GM18951 (cell line): Measurements from ENCODE around the gene GOLPH3.

Source experiments
- POLR2A ChIP-seq: IDR thresholded peaks from 4 replicates; pipeline ENCODE4 v1.6.1; 2011; ENCODE audit warnings: mild to moderate bottlenecking; ENCODE audit not compliant: insufficient read length, insufficient read depth; ENCODE audit errors: extremely low read depth
- in situ Hi-C: fragments of 300-500 bp; cut with MboI; formaldehyde crosslinking; loops from one replicate; pipeline ENCODE4 v1.12.0; 2022; ENCODE audit warnings: low sequenced_read_pairs, mixed read lengths, inconsistent platforms; ENCODE audit not compliant: unreplicated experiment

Gene GOLPH3

DNA sequence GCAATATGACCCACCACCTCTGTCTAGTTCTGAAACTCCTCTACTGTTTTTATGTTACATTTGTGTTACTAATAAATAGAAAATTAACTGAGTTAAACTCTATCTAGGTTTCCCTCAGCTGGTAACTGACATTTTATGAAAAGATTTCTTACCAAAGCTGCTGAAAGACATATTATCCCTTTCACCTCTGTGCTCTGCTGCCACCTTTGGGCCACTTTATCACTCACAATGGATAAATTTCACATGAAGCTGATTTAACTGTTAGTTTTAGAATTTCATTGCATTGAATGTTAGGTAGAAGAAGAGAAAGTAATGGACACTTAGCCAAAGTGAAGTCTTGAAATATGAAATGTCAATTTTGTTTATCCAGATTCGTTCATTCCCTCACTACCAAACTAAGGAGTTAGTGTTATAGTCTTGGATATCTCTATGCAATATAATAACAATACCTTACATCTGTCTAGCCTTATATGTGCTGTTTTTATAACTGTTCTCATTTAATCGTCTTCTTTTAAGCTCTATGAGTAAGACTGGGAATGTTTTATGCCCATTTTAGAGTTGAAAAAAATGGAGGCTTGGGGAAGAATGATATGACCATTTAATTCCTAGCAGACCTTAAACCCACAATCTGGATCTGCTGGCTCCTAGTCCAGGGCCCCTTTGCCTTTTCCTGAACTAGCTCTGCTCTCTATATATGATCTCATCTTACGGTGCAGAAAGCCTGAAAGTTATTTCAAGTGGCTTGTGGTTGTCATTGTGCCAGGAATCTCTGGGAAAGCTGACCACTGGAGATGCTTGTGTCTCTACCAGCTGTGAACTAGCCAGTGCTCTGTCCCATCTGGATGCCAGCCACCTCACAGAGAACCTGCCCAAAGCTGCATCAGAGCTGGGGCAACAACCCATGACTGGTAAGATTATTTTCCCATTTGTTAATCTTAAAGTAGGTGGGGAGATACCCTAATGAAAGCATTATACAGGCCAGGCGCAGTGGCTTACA lies 97.1 kb downstream of the GOLPH3 start:
- TF ChIP-seq POLR2A: no peak
- in situ Hi-C loops: no loop called here
